ENCODE results near the gene ASCC1.

Gene ASCC1

DNA sequence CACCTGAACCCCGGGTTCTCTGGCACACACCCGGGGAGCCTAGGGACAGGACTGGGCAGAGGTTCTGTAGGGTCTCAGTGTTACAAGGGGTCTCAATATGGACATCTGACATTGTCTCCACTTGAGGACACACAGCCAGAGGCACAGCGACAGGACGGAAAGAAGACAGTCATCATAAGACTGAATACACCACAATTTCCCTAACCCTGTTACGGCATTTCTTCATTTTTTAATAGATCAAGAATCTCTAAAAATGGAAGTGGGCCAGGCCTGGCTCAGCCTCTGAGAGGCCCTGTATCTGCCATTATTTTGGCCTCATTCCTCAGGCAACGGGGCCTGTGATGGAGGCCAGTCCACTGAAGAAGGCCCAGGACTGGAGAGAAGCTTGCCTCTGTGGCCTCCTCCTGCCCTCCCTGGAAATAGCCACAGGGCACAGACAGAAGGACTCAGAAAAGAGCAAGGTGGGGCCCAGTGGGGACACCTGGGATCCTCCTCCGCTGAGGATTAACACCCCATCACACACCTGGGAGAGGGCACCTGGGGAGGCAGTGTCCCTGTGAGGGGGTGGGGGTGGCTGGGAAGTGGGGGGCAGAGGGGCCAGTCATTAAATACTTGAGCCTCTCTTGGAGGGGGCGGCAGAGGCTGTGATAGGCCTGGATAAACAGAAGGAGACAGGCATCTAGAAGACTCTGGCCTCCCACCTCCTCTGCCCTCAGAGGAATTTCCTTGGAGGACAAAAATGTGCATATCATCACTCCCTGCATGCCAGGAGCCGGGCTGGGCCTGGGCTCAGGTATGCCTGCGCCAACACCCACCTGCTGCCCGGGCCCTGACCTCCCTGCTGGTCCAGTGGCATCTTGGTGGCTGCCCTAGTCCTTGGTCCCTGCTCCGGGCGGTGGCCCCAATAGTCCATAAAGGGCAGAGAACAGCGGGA is 135.8 kb downstream of the ASCC1 start:
- no peak for DNase-seq

DNA sequence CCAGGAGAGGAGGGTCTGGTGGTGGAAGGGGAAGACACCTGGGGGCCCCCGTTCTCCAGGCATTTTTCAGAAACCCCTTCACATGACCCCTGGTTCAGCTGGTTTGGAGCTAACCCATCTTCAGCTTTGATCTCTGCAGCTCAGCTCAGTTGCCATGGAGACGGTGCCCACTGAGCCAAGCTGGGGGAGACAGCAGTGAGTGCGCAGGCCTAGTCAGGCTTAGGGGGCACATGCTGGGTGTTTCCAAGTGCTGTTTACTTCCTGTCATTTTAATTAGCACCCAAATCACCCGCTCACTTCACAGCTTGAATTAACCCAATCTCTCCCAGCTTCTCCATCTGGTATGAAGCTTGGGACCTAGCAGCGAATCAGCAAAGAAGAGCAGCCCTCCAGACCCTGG is 136.7 kb downstream of the ASCC1 start:
- DNase-seq: no peak

DNA sequence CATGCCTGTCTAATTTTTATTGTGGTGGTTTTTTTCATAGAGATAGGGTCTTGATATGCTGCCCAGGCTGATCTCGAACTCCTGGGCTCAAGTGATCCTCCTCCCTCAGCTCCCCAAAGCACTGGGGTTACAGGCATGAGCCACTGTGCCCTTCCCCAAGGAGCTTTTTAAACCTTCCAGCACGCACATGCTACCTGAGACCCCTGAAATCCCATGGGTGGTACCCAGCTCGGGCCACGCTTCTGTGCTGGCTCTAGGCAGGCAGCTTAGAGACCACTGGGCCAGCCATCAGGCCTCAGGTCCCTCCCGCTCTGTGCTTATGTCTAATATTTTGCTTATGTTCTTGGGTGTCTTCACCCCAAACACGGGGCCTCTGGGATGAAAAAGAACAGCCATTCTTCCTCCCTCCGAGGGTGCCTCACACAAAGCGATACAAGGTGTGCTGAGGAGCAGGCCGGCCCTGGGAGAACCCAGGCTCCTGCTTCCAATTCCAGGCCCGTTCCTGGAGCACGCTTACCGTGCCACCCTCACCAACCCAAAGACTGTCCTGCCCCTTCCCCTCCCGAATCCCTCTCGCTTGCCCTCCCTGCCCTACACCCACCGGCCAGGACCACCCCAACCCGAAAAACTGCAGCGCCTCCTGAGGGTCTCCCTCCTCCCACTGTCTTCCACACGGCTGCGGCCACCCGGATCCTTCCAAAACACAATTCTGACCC is 138.6 kb downstream of the ASCC1 start:
- DNase-seq: no peak

DNA sequence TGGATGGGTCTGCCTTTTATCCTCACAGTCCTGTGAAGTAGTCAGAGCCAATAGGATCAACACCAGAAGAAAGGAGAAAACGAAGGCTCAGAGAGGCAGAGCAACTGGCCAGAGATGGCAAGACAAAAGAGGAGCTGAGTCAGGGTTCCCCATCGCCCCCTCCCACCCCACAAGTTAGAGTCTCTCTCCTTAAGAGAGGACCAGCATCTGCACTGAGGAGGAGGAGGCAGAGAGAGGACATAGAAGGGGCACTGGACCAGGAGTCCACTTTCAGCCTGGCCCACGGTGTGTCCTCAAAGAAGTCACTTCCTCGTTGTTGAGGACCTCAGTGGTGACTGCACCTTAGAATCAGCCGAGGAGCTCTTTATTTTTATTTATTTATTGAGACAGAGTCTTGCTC is 139.3 kb downstream of the ASCC1 start:
- DNase-seq: no peak

DNA sequence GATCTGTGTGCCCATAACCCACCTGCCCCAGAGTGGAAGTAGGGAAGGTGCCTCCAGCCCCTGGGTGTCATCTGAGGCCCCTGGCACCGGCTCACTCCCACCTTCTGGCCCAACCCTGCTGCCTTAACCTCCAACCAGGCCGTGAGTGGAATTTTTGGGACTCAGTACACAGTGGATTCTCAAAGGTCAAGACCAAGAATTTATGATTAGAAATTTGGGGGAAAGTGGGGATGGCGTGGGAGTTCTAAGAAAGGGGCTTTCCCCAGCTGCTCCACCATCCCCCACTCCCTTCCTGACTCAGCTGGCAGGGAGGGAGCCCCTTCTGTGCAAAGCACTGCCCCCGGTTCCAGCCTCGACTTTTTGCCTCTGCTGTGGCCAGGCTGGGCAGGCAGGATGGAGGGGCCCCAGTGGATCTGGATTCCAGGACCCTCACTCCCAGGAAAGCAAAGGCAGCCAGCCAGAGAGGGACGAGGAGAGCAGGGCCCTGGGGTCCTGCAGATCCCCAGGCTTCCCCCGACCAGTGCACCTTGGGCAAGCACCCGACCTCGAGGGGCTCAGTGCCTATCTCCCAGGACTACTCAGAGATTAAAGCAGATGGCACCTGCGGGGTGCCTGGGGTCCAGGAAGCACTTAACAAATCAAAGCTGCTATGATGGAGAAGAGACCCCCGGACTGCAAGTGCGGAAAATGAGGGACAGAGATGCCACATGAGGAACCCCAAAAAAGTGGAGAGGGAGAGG is 140.5 kb downstream of the ASCC1 start:
- no peak for DNase-seq

DNA sequence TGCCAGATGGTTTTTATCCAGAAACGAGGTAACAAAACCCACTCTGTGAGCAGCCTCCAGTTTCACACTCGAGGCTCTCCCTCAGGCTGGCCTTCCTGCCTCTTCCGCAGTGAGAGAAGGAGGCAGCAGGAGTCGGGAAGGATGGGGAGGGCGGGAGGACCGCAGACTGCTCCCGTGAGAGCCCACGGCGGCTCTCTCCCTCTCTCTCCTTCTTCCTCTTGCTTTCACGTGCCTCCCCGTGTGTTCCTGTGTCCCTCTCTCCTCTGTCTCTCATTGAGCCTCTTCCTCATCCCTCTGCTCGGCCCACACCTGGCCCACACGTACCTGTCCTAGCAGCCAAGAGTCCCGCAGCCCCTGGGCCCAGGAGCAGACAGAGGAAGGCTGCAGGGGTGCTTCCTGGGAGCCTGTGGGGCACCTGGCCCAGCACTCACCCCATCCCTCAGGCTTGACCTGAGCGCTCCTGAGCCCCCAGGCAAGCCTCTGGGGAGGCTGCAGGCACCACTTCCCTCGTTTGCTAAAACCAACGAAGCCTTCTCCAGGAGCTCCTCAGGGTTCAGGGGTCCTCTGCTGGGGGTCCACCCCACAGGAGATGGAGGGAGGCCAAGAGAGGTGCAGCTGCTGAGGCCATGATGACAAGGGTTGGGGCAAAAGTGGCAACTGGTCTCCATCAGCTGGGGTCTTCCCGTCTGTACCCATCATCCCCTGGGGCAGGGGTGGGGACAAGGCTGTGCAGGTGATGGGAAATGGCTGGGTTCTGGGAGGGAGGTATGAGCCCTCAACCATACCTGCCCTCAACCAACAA is 141.3 kb downstream of the ASCC1 start:
- DNase-seq: no peak

DNA sequence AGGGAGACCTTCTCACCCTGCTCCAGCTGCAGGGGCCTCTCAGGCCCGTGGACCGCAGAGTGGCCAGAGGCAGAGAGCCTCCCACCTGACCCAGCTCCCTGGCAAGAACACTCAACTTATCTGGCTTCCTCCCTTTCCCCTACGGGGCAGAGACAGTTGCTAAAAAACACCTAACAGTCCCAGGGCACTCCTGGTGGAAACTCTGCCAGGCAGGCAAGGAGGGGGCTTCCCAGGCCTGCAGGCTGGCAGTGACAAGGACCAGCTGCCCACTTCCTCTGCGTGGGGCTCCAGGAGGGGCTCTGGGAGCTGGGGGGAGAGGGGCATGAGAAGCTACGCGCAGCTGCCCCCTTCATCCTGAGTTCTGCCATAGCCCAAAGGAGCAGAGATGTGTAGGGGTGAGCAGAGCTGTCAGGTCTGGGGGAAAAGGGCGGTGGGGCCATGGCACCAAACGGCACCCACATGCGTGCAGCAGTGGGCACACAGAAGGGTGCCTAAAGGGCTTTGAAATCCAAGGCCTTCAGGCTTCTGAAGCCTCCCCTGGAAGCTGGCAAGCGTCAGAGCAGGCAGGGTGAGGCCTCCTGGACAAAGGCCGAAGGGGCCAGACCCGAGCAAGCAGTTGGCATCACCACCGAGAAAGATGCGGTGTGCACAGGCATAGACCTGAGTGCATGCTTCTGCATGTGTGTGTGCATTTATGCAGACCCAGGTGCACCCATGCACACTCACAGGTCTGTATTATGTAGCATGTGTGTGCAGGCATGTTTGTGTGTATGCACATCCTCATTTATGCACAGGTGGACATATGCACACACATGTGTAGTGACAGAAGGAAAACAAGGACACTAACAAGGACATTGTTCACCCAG is 142.1 kb downstream of the ASCC1 start:
- no peak for DNase-seq

DNA sequence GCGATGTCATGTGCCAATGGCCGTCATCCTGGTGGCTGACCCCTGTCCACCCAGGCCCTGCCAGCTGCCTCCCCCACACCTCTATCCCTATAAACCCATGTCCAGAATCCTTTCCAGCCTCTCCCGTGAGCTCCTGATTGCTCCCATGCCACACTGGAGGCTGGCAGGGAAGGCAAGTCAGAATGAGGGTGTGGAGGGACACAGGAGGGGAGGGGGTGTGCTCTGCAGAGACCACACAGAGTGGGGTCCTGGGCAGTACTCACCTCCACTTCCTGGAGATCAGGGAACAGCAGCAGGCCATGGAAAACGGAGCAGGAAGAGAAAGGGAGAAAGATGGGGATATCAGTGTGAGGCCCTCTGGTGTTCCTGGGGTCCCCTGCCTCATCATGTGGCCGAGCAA is 143.4 kb downstream of the ASCC1 start:
- no peak for DNase-seq

DNA sequence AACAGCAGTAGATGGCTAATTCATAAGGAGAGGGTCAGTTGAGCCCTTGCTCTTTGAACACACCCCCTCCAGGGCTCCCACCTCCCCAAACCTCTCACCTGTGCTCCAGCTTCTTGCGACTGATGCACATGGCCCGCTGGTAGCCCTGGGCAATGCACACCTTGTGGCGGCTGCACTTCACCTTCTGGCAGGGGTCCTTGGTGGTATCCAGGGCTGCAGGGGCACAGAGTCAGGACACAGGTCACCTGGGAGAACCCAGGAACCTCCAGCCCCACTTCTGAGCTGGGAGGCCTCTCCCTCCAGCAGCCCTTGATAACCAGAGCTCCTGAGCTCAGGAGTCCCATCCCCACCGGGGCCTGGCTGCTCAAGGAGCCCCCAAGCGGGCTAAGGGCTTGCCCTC is 144.0 kb downstream of the ASCC1 start:
- DNase-seq: no peak

DNA sequence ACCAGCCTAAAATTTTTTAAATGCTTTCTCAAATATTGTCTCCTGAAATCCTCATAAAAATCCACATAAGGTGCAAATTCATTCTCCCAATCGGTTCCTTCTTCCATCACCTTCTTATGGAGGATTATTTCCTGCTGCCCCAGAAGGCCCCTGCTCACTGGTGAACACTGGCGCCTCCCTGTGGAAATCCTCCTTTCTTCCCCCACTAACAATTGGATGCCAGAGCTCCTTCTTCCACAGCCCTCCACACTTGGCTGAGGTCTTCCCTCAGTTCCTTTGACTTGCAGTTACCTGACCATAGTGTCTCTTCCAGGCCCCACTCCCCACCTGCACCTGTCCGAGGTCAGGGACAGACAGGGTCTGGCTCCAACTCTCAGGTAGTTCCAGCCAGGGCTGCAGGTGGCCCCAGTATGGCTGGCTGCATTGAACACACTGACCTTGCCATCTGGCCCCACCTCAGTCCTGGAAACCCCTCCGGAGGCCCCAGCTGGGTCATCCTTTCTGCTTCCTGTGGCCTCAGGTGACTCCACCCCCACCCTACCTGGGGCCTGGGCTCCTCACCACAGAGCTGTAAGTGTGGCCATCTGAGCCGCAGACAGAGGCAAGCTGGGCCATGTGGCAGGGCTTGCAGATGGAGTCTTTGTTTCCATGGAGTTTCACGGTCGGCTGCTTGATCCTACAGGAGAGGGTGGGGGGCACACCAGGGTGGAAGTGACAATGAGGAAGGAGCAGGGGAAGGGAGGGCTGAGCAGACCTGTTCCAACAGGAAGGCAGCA is 146.1 kb downstream of the ASCC1 start:
- DNase-seq: peak in 1 of 2 experiments; percentile 9

DNA sequence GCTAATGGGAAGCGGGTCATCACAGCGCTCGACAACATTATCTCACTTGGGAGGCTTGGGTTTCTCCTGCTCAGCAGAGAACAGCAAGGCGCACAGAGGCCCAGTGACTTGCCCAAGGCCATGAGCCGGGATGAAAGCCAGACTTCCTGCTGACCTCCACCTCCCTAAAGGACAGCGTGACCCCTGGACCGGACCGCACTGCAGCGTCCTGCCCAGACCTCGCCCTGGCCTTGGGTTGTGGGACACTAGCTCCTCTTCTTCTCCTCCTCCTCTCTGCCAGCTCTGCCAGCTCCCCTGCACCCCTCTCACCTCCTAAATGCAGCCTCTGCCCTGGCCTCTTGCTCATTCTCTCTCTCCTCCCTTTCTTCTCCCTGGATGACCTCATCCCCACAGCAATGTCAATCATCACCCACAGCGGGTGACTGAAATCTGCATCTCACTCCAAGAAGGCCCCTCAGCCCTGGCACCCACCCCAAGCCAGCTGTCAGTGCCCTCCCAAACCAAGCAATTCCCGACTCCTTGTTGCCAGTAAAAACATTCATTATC is 147.1 kb downstream of the ASCC1 start:
- DNase-seq: no peak

DNA sequence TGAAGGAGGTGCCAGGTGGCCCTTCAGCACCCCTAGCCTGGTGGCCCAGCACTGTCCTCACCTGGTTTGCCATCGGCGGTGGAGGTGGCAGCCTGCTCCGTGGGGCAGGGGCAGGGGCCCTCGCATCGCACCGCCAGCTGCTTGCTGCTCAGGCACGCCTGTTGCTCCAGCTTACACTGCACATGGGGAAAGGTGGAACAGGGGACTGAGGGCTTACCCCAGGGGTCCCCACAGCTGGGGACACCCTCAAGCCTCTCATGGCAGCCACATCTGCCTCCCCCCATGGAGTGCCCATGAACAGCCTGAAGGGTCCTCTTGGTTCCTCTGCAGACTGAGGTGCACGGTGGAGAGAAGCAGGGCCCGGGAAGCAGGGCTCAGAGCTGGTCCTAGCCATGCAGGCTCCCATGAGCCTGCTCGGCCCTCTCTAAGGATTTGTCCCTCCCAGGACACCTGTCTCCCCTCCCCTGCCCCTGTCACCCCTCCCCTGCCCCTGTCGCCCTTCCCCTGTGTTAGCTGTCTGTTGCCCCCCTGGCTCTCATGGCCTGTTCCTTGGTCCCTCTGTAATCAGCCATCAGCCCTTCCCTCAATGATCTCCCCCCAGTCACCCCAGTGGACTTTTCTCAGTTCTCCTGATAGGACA is 147.8 kb downstream of the ASCC1 start:
- no peak for DNase-seq

DNA sequence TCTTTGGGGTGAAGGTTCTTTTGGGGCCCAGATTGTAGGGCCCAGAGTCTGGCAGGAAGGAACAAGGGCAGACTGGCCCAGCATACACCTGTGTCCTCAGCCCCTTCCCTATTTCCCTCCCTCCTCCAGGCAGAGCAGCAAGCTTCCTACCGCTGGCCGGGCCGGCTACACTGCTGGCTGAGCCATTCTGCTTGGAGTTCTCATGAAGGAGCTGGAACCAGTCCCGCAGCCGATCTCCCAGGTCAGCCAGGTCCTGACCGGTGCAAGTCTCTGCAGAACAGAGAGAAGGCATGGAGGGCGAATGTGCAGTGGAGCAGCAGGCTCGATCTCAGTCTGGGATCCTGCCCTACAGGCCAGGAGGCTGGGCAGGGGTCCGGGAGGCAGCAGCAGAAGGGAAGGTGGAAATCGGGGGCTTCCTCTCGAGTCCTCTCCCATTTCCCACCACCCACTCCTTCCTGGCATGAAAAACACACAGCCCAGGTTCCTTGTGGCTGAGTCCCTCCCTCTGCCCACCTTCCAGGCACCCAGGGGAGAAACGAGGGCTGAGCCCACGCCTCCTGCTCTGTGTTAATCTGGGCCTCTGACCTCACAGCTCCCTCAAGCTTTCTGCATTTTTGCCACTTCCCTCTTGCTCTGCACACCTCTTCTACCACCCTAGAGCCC is 148.5 kb downstream of the ASCC1 start:
- DNase-seq: no peak

DNA sequence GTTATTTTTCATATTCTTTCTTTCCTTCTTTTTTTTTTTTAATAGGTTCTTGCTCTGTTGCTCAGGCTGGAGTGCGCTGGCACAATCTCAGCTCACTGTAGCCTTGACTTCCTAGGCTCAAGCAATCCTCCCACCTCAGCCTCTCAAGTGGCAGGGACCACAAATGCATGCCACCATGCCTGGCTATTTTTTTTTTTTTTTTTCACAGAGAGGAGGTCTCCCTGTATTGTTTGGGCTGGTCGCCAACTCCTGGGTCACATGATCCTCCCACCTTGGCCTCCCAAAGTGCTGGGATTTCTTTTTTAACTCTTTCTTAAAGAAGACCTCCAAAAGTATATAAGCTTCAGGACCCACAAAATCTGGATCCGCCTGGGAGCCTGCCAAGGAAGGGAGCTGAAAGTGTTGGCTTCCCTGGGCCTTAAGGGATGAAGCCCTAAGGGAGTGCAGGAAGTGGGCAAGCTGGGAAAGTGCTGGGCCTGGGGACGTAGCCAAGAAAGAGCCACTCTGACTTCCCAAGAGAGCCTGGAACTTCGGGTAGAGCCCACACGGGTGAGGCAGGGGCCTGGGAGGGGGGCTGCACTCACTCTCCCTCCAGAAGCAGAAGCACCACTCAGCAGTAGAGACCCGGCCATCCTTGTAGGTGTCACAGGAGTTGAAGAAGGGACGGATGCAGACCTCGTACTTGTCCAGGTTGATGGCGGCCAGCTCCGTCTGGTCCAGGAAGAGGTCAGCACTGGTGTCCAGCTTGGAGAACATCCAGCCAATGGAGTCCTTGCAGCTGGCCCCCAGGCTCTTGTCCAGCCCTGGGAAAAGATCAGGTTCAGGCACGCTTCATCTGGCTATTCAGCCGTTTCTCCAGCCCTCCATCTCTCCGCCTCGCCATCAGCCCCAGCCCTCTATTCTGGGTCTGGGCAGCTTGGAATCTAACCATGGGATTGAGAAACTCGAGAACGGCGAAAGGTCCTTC is 149.5 kb downstream of the ASCC1 start:
- no peak for DNase-seq

DNA sequence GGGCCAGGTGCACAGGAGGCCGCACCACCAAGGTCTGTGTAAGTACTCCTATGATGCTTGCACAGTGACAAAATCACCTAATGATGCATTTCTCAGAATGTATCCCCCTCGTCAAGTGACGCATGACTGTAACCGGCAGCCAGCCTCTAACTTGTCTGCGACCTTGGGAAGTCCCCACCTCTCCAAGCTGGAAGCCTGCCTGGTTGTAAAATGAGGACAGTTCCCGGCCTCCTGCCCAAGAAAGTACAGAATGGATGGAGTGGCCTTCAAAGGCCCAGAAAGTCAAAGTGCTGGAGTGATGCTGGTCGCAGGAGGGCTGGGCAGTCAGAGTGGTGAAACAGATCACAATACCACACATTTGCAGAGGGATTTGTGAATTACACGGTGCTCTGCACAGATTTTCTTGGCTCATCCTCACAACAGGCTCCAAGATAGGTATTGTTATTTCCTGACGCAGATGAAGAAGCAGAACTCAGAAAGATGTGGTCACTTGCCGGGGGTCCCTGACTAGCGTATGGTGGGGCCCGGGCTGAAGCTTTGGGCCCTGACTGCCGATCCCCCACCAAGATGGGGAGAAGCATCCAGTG is 150.5 kb downstream of the ASCC1 start:
- no peak for DNase-seq

DNA sequence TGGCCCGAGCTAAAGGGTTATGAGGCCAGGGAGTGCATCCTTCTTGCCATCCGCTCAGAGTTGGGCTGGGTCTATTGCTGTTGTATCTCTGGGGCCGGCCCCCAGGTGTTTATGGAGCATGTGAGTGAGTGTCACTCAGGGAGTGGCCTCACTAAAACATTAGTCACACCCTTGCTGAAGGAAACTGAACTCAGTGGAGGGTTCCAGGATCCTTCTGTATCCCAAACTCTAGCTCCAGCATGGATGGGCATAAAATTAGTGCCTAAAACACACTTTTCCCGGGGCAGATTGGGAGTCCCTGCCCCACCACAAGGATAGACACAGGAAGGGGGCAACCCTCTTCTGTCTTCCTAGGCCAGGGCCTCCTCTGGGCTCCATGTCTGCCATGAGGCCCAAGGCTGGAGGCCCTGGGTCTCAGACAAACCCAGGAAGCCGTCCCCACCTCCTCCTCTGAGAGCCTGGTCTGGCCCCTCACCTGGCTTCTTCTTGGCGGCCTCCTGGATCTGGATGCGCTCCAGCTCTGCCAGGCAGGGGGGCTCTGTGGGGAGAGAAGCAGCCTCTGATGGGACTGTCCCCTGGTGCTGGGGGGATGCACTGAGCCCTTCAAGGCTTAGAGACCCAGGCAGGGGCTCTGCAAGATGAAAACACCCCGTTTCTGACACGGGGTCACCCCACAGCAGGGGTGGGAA is 152.2 kb downstream of the ASCC1 start:
- DNase-seq: no peak

All from NCI-H187 (cell line).